NCI-H524 (cell line): ENCODE results near the gene TLCD4.

Source experiments
- DNase-seq, 2 experiments: peaks; one replicate each; lab custom pipeline; 2025; lab: John Stamatoyannopoulos, UW

TLCD4 gene

DNA sequence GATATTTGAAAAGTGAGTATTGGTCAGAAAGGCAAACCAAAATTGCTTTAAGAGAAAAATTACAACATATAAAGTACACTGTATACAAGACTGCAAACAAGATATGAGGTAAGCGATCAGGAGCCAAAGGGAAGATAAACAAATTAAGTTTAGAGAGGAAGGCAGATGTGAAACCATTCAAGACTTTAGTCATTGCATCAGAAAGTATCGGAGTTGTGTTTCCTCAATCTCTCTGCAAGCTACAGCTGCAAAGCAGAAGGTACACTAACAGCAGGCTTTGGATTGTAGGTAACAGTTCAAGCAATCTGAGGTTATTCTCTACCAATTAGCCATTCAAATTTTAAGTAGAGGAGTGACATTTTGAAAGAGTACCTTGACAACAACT is 21.3 kb upstream of the TLCD4 start:
- DNase-seq, result no peak

DNA sequence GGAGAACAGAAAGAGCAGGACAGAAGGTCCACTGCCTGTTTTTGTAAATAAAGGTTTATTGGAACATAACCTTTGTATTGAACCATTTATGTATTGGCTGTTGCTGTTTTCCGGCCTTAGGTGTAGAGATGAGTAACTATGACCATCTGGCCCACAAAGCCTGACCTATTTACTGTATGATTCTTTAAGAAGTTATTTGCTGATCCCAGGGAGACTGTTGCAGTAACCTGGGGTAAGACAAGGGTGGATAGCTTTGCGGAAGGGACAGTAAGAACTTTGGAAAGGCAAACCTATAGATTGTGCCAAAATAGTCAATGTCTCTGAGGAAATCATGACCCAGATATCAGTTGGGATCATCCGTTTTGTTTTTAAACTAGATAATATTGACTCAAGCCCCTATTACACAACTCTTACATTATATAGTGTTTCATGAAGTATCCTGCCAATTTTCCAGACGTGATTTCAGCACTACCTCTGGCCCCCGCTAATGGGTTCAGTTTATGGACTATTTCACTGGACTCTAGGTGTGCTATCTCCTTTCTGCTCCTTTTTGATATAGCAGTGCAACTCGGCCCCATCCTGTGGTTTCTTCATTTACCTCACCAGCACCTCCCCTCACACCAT is 20.8 kb upstream of the TLCD4 start:
- DNase-seq, result no peak

GRCh38 chr1:95097426-95097825 is 19.7 kb upstream of the TLCD4 start:
- no peak for DNase-seq

- DNase-seq, result no peak
Measured at GRCh38 chr1:95098196-95098595, 19.0 kb upstream of the TLCD4 start.

GRCh38 chr1:95108792-95109191 is 8.4 kb upstream of the TLCD4 start:
- no peak for DNase-seq

DNA sequence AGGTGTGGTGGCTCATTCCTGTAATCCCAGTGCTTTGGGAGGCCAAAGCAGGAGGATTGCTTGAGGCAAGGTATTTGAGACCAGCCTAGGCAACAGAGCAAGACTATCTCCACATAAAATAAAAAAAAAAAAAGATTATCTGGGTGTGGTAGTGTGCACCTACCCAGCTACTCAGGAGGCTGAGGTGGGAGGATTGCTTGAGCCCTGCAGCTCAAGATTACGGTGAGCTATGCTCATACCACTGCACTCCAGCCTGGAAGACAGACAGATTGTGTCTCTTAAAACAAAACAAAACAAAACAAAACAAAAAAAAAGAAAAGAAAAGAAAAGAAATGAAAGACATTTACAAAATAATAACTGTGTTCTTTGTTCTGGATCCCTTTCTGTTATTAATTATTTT is 6.1 kb upstream of the TLCD4 start:
- DNase-seq, result no peak

GRCh38 chr1:95113684-95114083 is 3.5 kb upstream of the TLCD4 start:
- DNase-seq, result no peak

- no peak for DNase-seq
Measured at GRCh38 chr1:95115708-95116137, 1.4 kb upstream of the TLCD4 start.

- peak; percentile 62 to 78 for DNase-seq
Measured at GRCh38 chr1:95116580-95117206, 462 bp upstream of the TLCD4 start.

DNA sequence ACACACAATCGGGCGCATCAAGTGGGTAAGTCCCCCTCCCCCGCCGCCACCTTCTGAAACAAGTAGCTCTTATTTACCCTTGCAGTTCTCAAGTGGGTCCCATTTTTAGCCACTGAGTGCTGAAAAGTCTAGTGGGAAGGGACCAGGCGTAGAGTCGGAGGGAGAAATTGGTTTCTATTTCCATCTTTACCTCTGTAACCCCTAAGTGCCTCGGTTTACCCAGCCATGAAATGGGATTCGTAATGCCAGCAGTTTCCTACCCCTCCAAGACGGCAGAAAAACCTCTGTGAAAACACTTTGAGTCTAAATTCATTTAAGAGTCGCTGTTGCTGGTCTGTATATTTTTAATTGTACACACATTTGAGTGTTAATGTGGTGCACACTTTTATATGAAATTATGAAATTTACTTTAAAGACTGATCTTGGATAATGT is 928 bp downstream of the TLCD4 start:
- DNase-seq, result no peak

DNA sequence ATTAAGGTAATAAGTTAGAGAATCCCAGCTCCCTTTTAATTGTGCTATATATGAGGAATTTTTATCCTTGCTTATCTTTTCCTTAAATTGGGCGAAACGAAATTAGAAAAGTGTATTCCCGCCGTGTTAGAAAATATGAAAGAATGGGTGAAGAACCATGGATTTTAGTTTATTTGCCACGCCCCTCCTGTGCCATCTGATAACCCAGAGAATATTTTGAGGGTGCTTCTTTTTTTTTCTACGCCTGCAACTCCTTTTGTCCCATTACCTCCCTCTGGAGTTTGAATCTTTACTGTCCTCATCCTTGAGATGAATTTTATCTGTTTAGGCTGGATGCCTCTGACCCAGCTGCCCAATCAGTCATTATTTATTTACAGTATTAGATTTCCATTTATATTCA is 1.6 kb downstream of the TLCD4 start:
- no peak for DNase-seq

DNA sequence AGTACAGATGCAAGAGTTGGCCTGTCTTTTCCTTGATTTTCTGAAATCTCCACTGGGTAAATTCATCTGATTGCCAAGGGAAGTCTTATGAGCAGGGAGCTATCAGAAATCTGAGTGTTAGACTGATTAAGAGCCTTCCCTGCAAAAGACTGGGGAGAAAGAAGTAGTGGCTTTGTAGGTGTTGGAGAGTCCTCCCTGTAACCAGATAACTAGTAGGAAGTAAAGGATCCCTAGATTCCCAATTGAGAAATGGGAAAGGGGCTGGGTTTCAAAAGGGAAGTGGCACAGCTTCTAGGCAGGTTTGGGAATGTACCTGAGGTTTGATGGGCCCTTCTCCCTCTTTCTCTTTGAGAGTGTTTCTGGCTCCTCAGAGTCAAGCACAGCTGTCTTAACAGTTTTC is 2.1 kb downstream of the TLCD4 start:
- DNase-seq, result no peak

DNA sequence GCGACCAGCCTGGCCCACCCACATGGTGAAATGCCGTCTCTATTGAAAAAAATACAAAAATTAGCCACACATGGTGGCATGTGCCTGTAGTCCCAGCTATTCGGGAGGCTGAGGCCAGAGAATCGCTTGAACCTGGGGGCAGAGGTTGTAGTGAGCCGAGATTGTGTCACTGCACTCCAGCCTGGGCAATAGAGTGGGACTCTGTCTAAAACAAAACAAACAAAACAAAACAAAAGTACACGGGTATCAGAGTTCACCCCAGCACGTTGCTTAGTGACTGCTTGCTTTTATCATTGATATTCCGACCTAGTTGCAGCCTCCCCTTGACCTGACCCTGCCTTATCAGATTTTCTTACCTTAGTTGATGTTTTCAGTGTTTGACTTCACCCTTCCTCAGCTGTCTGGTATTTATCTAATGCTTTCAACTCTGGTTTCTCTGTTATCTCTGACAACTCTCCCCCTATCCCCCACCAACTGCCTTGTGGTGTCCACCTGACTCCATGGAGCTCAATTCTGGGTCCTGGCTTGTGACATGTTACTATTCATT is 5.1 kb downstream of the TLCD4 start:
- no peak for DNase-seq

DNA sequence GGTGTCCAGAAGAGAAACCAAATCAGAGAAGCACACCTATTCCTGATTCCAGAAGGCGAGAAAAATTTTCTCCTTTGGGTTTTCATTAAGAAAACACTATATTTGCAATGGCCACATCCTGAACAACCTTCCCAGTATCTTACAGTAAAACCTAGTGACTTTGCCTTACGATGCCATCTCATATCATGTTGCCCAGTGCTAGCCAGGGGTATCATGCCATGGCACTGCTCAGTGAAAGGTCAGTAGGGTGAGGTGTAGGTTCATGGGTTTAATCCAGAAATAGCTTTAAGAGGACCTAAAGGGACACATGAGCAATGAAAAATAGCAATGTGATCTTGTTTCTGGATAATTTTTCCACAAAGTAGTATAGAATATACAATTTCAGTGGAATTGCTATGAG is 7.2 kb downstream of the TLCD4 start:
- no peak for DNase-seq

DNA sequence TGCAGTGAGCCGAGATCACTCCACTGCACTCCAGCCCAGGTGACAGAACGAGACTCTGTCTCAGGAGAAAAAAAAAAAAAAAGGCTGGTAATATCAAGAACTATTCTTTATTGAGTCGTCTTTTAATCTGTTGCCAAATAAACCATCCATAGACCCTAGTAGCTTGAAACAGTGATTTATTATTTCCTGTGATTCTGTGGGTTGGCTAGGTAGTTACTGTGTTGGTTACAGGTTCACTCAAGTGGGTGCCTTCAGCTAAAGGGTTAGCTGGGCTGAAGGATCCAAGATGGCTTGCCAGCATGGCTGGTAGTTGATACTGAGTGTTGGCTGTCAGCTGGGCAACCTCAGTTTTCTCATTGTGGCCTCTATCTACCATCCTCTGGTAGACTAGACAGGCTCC is 9.2 kb downstream of the TLCD4 start:
- no peak for DNase-seq

DNA sequence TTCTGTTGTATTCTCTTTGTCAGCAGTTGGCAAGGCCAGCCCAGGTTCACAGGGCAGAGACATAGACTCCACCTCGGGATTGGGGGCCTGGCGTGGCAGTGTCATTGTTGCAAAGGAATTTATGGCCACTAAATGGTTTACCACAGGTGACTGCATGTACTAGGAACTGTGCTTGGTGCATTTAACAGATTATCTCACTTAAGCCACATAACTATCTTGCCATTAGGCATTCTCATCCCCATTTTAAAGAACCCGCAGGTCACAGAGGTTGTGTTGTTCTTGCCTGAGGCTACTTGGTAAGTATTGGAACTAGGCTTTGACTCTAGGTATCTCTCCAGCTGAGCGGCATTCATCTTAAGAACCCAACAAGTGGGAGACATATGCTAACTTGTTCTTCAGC is 9.7 kb downstream of the TLCD4 start:
- no peak for DNase-seq

- no peak for DNase-seq
Measured at GRCh38 chr1:95127380-95127779, 10.2 kb downstream of the TLCD4 start.

GRCh38 chr1:95132762-95133161 is 15.6 kb downstream of the TLCD4 start:
- no peak for DNase-seq

DNA sequence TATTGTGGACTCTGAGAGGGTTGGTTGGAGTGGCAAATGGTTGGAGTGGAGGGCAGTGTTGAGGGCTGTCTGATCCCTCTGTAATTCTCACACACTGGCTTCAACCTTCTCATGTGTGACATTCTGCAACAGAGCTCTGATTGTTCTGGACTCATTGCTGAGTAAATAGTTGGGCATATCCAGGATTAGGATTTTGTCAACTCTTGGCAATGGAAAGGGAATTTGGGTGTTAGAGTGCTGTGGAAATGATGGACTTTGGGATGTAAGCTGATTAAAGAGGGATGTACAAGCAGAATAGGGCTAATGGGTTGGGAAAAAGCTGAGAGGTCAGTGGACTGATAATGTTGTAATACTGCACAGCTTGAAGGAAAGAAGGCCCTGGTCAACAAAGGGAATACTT is 16.5 kb downstream of the TLCD4 start:
- DNase-seq, result no peak

DNA sequence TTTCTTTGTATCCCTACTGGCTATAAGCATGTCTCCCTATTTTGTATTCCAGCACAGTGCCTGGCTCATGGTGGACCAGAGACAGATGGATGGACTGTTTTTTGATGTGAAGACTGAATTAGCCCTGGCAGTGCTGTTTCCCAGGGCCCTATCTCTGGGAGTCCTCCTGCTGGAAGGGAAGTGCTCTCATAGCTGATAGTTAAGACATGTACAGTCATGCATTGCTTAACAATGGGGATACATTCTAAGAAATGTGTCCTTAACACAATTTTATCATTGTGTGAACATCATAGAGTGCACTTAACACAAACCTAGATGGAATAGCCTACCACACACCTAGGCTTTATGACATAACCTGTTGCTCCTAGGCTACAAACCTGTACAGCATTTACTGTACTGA is 21.1 kb downstream of the TLCD4 start:
- DNase-seq, result no peak

GRCh38 chr1:95139039-95139438 is 21.9 kb downstream of the TLCD4 start:
- no peak for DNase-seq

- DNase-seq, result peak in 1 of 2 experiments; percentile 28
Measured at GRCh38 chr1:95140791-95141190, 23.6 kb downstream of the TLCD4 start.

DNA sequence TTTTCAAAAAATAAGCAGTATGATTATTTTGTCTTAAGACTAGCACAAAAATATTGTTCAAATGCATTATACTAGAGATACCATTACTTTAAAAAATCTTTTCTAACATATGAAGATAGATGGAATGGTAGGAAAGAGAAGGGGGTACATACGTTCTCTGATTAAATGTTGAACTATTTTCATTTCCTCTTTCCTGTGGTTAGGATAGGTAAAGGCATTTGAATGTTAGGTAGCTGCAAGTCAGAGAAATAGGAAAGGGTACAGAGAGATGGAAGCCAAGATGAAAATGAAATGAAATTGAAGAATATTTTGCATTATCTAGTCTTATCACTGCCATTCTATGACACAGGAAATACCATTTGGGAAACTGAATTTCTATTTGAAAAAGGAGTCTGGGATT is 28.3 kb downstream of the TLCD4 start:
- DNase-seq, result no peak

DNA sequence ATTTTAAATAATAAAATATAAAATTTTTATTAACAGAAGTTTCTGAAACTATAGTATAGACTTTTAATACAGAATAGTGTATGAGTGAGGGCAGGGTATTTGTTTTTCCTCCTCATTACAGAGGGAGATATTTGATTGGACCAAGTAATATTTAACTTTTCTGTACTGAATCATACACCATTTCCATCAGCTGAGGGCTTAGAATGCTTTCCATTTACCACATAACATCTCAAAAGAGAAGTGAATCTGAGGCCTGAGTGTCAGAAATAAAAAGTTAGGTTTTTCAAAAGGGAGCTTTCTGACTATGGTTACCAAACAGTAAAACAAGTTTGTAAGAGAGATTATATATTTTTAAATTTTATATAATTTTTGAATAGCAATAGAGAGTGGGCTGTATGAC is 29.5 kb downstream of the TLCD4 start:
- no peak for DNase-seq
